ENCODE results near the gene ACTN2.

DNA sequence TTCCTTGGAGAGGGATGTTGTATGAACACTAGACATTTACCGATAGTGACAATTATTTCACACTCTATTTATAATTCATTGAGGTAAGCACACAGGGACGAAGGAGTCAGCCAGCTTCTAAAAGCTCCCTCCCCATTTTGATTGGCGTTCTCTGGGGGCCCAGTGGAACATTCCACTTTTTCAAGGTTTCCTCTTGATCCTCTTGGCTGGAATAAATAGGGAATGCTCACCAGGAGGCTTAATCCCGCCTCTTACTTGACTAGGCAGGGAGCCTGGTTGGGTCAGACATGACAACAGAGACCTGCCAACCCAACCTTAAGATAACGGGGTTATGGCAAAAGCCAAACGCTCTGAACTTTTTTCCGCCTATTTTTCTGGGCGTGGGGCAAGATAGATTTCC is 974 bp downstream of the ACTN2 start:
- TF ChIP-seq, protein P1, sequence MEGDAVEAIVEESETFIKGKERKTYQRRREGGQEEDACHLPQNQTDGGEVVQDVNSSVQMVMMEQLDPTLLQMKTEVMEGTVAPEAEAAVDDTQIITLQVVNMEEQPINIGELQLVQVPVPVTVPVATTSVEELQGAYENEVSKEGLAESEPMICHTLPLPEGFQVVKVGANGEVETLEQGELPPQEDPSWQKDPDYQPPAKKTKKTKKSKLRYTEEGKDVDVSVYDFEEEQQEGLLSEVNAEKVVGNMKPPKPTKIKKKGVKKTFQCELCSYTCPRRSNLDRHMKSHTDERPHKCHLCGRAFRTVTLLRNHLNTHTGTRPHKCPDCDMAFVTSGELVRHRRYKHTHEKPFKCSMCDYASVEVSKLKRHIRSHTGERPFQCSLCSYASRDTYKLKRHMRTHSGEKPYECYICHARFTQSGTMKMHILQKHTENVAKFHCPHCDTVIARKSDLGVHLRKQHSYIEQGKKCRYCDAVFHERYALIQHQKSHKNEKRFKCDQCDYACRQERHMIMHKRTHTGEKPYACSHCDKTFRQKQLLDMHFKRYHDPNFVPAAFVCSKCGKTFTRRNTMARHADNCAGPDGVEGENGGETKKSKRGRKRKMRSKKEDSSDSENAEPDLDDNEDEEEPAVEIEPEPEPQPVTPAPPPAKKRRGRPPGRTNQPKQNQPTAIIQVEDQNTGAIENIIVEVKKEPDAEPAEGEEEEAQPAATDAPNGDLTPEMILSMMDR (tag by site-specific recombination; IDR thresholded peaks at IDR 0.05) = no peak
- TF ChIP-seq, protein P2, sequence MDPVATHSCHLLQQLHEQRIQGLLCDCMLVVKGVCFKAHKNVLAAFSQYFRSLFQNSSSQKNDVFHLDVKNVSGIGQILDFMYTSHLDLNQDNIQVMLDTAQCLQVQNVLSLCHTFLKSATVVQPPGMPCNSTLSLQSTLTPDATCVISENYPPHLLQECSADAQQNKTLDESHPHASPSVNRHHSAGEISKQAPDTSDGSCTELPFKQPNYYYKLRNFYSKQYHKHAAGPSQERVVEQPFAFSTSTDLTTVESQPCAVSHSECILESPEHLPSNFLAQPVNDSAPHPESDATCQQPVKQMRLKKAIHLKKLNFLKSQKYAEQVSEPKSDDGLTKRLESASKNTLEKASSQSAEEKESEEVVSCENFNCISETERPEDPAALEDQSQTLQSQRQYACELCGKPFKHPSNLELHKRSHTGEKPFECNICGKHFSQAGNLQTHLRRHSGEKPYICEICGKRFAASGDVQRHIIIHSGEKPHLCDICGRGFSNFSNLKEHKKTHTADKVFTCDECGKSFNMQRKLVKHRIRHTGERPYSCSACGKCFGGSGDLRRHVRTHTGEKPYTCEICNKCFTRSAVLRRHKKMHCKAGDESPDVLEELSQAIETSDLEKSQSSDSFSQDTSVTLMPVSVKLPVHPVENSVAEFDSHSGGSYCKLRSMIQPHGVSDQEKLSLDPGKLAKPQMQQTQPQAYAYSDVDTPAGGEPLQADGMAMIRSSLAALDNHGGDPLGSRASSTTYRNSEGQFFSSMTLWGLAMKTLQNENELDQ (tag by site-specific recombination; IDR thresholded peaks at IDR 0.05; ENCODE audit: low read depth) = no peak
- TF ChIP-seq HOXA7 (CRISPR knock-in tag; IDR thresholded peaks at IDR 0.05; ENCODE audit: borderline replicate concordance) = no peak
